Stomach (tissue), 9 donors: ENCODE results near the gene CTAGE4. TPM values are rescaled to one million over a fixed set of nuclear protein-coding genes. Genes with fewer than 3 reads are reported as not detected.
"Not testable (repeated sequence)": the region's sequence is repeated elsewhere in the genome, so short reads cannot be mapped to it uniquely, and the experiment has no call there.

Experiments
- DNase-seq, 2 donors: peaks; one replicate each; pipeline versions ENCODE4 v3.0.0 to v3.0.0-alpha.2; 2013 to 2019
- H3K27ac ChIP-seq, 5 donors: fragments of 200-600 bp in 4 of 5; sonication (generic) in 4 of 5; one replicate each; pipeline ENCODE4 v1.5.1; 2013 to 2019; ENCODE audit warnings: mild to moderate bottlenecking in 1 of 5, moderate library complexity in 1 of 5
- H3K27me3 ChIP-seq, 3 donors: fragments of 200-600 bp; sonication (generic); one replicate each; pipeline ENCODE4 v1.5.1; 2017 to 2019; ENCODE audit warnings: mixed run types in 1 of 3
- H3K36me3 ChIP-seq, 4 donors: fragments of 200-600 bp; sonication (generic); 1 replicate in 3 of 4; 2 replicates in 1 of 4; pipeline ENCODE4 v1.5.1; 2016 to 2019
- H3K4me1 ChIP-seq, 4 donors: fragments of 200-600 bp; sonication (generic); one replicate each; pipeline ENCODE4 v1.5.1; 2016 to 2019
- H3K4me3 ChIP-seq, 4 donors: fragments of 200-600 bp; sonication (generic) in 3 of 4; one replicate each; pipeline ENCODE4 v1.5.1; 2016 to 2019; ENCODE audit warnings: mild to moderate bottlenecking in 1 of 4
- H3K9me3 ChIP-seq, 4 donors: fragments of 200-600 bp; sonication (generic); one replicate each; pipeline ENCODE4 v1.5.1; 2016 to 2019
- WGBS, 5 donors: extraction: QIAGEN DNeasy Blood & Tissue Kit in 3 of 5; methylation state at CpG; one replicate each; pipeline versions ENCODE4 v1.1.5 to v1.1.7; 2013 to 2018; 5-methylcytosine and 5-hydroxymethylcytosine counted together
- intact Hi-C: fragments of 100-400 bp; cut with DNase I; formaldehyde crosslinking; loops from one replicate; pipeline ENCODE4 v1.15.1; 2023; ENCODE audit warnings: low total_unique reads
- polyA plus RNA-seq, 3 donors: library from polyadenylated mRNA; stranded (reverse); fragments of 200-250 nt; gene quantifications; one replicate each; pipeline ENCODE4 v1.2.3, GENCODE V29; 2013
- total RNA-seq, 5 donors: library from RNA; depleted of rRNA; stranded (reverse); fragments of >200 nt; gene quantifications; one replicate each; pipeline versions ENCODE4 v1.1.0 to v1.2.3, GENCODE V29; 2014 to 2016
- TF ChIP-seq, protein P1 (sequence below), 7 experiments: fragments of 450-650 bp in 4 of 7; fragments of 200-600 bp in 3 of 7; sonication (generic) in 3 of 7; IDR thresholded peaks; one replicate each; pipeline ENCODE4 v1.5.1; 2016 to 2019; ENCODE audit warnings: antibody characterized with exemption in 7 of 7, control low read depth in 2 of 7, mild to moderate bottlenecking in 1 of 7
- donor health status: healthy with polysubstance abuse.
- donor health status: Bipolar disorder and iron deficiency.
- donor health status: healthy.

The CTAGE4 gene
- total and polyA plus RNA-seq, 8 donors, result 1.4 to 36.5 (median 8.6) TPM

DNA sequence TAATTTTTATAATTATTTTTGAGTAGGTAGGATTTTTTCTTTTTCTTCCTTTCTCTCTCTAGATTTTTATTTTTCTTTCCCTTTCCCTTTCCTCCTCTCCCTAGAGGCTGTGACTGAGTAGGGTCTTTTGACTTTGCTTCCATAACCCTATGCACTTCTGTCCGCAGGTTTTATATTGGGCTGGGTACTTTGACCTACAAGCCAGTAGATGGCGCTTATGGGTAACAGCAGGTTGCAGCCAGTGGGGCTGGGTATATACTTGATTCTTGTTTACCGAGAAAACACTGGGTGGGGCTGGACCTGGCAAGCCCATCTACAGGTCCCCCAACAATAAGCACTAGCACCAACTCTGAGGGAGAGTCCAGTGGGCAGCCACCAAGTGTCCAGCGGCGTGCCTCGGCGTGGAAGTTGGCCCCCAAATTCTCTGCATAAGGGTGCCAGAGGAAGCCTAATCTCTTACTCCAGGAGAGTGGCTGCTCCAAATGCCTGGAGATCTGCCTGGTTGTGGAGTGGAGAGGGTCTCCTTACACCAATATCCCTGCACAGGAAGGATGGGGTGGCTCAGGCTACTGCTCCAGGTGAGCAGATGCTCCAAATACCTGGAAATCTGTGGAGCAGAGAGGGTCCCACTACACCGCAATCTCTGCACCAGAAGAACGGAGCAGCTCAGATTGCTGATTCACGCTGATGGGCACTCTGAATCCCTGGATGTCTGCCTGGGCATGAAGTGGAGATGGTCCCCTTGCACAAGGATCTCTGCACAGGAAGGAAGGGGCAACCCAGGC lies 4.7 kb upstream of the CTAGE4 start:
- intact Hi-C loops, H3K36me3 ChIP-seq: not testable (repeated sequence)
- DNase-seq, result peak in 1 of 2 donors; percentile 37

DNA sequence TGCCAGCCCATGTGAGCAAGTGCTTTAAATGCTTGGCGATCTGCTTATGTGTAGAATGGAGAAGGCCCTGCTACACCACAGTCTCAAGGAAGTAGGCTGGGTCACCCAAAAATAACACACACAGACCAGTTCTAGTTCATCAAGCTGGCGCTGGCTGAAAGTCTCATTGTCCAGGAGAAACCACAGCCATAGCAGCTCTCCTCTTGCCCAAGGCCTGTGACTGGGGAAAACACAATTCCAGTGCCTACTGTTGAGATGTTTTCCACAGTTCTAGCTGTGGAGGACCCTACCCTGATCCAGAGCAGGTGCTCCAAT lies 4.1 kb upstream of the CTAGE4 start:
- H3K4me1 ChIP-seq, DNase-seq, H3K36me3 ChIP-seq, H3K27ac ChIP-seq, H3K27me3 ChIP-seq, intact Hi-C loops, H3K4me3 ChIP-seq, H3K9me3 ChIP-seq: not testable (repeated sequence)
- 80 to 82% (median 81%) methylated on average over 1 of the region's 2 CpGs; no CpG with 5 or more reads in 2 of the 5 donors for WGBS, 5 donors

More for the DNA sequence above, 4.7 kb upstream of the CTAGE4 start:
- H3K4me1 ChIP-seq, H3K27me3 ChIP-seq, H3K9me3 ChIP-seq, H3K27ac ChIP-seq, H3K4me3 ChIP-seq: not testable (repeated sequence)
- 0 to 53% (median 41%) methylated on average over 2 to 10 of the region's 10 CpGs; no CpG with 5 or more reads in 1 of the 5 donors for WGBS, 5 donors
- TF ChIP-seq, protein P1, sequence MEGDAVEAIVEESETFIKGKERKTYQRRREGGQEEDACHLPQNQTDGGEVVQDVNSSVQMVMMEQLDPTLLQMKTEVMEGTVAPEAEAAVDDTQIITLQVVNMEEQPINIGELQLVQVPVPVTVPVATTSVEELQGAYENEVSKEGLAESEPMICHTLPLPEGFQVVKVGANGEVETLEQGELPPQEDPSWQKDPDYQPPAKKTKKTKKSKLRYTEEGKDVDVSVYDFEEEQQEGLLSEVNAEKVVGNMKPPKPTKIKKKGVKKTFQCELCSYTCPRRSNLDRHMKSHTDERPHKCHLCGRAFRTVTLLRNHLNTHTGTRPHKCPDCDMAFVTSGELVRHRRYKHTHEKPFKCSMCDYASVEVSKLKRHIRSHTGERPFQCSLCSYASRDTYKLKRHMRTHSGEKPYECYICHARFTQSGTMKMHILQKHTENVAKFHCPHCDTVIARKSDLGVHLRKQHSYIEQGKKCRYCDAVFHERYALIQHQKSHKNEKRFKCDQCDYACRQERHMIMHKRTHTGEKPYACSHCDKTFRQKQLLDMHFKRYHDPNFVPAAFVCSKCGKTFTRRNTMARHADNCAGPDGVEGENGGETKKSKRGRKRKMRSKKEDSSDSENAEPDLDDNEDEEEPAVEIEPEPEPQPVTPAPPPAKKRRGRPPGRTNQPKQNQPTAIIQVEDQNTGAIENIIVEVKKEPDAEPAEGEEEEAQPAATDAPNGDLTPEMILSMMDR (IDR thresholded peaks at IDR 0.05), result peak in 4 of 7 experiments; percentile 8 to 42 (median 28)

DNA sequence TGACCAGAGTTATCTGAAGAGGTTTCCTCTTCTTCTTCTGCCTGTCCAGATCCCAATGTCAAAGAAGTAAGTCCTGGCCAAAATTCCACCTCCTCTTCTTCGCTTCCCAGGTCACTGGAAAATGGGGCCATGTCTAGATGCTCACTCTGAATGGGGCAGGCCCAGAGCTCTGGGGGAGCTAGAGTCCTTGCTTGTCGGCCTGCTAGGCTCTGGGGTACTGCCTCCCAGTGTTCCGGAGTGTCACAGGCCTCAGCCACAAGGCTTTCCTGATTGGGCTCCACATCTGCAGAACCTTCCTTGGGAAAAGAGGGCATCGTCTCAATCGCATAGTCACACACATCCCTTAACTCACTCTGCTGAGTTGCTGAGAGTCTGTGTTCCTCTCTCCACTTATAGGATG lies 4.6 kb downstream of the CTAGE4 start:
- H3K36me3 ChIP-seq, H3K4me3 ChIP-seq, DNase-seq, H3K27ac ChIP-seq, H3K4me1 ChIP-seq, H3K27me3 ChIP-seq, intact Hi-C loops, H3K9me3 ChIP-seq: not testable (repeated sequence)
- no CpG with 5 or more reads among the region's 5 CpGs for WGBS, 5 donors

DNA sequence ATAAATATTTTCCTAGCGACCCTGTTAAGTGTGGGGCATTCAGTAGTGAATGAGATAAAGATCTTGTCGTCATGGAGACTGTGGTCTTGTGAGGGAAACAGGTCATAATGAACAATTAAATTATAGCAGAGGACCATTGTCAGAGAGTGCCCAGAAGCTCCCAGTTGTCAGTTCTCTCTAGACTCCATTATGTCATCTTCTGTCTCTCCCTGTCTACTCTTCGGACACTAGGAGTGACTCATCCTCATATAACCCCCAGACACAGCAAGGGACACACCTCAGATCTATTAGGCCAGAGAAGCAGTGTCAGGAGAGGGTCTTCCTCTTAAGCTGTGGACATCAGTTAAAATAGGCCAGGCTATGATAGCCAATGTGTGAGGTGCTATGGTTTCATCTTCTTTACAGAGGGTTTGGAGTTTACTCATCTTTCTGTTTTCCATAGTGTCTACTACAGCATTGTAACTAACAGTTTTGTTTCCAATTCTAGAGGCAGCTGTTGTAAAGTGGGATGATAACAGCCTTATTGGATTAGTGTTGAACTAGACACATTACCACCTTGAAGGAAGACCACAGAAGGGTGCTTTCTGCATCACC lies 5.4 kb downstream of the CTAGE4 start:
- H3K27me3 ChIP-seq, DNase-seq, H3K9me3 ChIP-seq, H3K4me1 ChIP-seq, H3K4me3 ChIP-seq, intact Hi-C loops, H3K27ac ChIP-seq, H3K36me3 ChIP-seq: not testable (repeated sequence)
- no CpG with 5 or more reads among the region's 3 CpGs for WGBS, 5 donors

DNA sequence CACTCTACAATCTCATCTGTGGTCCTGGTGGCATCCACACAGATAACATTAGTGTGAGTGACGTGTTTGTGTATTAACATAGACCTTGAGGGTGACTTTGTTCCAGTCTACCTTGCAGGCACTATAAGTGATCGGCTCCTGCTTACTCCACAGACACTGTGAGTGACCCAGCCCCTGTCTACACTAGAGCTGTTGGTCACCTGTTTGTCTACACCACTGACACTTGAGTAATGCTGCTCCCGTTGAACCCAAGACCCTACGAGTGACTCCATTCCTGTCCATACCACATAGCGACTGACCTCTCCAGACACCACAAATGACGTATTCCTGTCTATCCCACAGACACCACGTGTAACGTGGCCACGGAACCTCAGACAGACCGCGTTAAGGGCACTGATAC lies 10.5 kb downstream of the CTAGE4 start:
- H3K9me3 ChIP-seq, H3K27me3 ChIP-seq, intact Hi-C loops, H3K36me3 ChIP-seq, DNase-seq, H3K4me1 ChIP-seq, H3K27ac ChIP-seq, H3K4me3 ChIP-seq: not testable (repeated sequence)
- WGBS, 5 donors, result no CpG with 5 or more reads among the region's 11 CpGs

DNA sequence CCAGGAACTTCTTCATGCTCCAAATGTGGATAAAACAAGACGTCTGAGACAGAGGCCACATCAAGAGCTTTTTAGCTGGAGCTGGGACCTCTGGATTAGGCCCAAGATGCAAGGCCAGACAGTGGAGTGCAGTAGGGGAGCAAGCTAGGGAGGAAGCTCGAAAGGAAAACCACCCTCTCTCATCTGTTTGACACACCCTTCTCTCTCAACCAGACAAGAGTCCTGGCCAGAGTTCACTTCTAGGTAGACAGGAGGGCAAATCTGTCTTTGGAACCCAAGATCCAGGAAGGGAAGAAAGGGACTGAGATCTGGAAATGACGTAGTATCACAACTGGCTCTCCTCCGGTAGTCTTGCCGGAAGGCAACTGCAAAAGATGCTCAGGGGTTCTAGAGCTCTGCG lies 11.2 kb downstream of the CTAGE4 start:
- WGBS, 5 donors, result no CpG with 5 or more reads among the region's 6 CpGs
- not testable (repeated sequence) for DNase-seq

DNA sequence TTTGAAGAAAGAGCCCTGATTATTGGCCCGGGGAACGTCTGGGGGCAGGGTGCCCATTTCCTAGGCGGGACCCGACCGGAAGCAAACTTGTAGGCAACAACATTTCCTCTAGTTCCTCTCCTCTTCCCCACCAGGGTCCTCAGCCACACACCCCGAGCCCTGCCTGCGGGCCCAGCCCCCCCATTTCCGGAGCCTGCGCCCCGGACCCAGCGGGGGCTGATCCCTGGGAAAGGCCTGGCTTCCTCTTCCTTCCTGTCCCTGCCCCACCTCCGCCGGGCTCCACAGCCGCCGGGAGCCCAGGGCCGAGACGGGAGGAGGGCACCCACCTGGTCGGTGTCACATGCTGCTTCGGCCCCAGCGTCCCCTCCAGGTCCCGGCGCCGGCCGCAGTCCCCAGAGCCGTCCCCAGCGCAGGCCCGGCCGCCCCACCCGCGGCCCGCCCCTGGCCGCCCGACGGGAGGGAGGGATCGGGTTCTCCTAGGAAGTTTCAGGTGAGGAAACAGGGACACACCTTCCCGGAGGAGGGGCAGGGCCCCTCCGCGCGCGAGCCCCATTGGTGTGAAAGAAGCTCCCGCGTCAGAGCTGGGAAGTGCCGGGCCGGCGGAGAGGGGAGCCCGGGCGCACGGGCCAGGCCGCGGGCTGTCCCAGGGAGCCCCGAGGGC lies 12.1 kb downstream of the CTAGE4 start, which contains the start of gene ARHGEF35:
Gene ARHGEF35, minus strand, starts transcription at position 622 of the 661 bp plus-strand sequence. CDS start 7,450 bp downstream, outside the sequence.
- 0% methylated on average over 7 of the region's 51 CpGs; no CpG with 5 or more reads in 4 of the 5 donors for WGBS, 5 donors
- H3K9me3 ChIP-seq, H3K27ac ChIP-seq, DNase-seq, H3K4me1 ChIP-seq, intact Hi-C loops, H3K36me3 ChIP-seq, H3K27me3 ChIP-seq: not testable (repeated sequence)
- H3K4me3 ChIP-seq, result peak within 1 kb of the TSS in 2 of 4 donors; percentile 23 to 27

More for the DNA sequence above, 11.2 kb downstream of the CTAGE4 start:
- H3K9me3 ChIP-seq, H3K4me1 ChIP-seq, H3K36me3 ChIP-seq, H3K27ac ChIP-seq, intact Hi-C loops, H3K4me3 ChIP-seq, H3K27me3 ChIP-seq: not testable (repeated sequence)

DNA sequence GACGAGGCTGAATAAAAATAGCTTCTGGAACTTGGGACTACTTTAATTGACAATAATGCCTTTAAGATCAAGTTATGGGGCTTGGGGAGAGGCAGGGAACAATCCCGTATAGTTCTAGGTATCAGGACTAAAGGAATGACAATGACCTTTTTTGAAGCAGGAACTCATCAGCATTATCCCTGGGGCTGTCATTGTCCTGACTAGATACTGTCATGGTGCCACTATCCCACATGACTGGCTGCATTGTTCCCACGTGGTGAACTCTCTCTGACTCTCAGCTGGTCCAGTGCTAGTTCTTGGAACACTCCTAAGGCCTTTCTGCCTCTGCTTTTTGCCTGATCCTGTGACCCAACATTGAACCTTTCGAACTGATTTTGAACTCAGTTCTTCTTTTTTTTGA lies 15.7 kb downstream of the CTAGE4 start:
- intact Hi-C loops, H3K36me3 ChIP-seq, H3K9me3 ChIP-seq, H3K4me3 ChIP-seq, H3K4me1 ChIP-seq, DNase-seq, H3K27ac ChIP-seq, H3K27me3 ChIP-seq: not testable (repeated sequence)
- WGBS, 5 donors, result 45 to 88% (median 78%) methylated on average over 2 to 3 of the region's 4 CpGs

DNA sequence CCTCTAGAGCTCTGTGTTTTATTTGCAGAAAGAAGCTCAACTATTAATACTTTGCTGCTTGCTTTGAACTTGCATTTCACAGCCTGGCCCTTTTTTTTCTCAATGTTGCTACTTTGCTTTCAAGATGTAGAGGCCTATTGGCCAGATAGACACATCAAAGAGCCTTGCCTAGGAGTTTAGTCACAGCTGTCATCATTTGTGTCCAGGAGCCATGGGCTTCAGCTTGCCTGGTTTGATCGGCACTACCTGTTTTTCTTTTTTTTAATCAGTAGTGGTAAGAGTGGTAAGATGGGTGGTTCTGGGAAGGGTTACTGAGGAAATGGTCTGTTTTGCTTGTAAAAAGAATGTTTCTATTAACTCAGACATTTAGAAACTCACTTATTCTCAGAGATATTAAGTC lies 18.7 kb downstream of the CTAGE4 start:
- no CpG with 5 or more reads among the region's 1 CpG for WGBS, 5 donors
- intact Hi-C loops, DNase-seq, H3K27ac ChIP-seq, H3K27me3 ChIP-seq, H3K9me3 ChIP-seq, H3K36me3 ChIP-seq, H3K4me1 ChIP-seq, H3K4me3 ChIP-seq: not testable (repeated sequence)

DNA sequence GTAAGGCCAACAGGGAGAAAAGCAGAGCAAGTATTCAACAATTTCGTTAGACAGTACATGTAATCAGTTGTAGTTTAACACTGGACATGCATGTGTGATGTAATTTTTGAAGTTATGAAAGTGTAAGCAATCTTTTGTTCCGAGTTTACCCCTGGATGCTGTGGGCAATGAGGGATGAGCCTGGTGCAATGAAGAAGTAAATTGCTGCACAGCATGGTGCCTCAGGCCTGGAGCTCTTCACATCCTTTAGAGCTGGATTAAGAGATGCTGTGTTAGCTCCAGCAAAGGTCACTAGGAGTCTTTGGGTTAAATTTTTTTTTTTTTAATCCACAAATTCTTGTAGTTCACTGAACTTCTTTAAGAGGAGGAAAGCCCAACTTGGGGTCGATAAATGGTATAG lies 19.8 kb downstream of the CTAGE4 start:
- H3K4me1 ChIP-seq, intact Hi-C loops, H3K27ac ChIP-seq, H3K9me3 ChIP-seq, H3K36me3 ChIP-seq, DNase-seq, H3K4me3 ChIP-seq, H3K27me3 ChIP-seq: not testable (repeated sequence)
- no CpG with 5 or more reads among the region's 3 CpGs for WGBS, 5 donors

DNA sequence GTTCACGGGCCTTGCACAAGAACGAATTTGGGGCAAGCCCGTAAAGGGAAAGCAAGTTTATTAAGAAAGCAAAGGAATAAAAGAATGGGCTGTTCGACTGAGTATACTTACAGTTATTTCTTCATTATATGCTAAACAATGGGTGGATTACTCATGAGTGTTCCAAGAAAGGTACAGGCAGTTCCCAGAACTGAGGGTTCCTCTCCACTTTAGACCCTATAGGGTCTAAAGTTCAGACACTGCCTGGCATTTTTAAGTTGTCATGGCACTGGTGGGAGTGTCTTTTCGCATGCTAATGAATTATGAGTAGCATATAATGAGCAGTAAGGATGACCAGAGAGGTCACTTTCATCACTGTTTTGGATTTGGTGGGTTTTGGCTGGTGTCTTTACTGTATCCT lies 22.0 kb downstream of the CTAGE4 start:
- DNase-seq, H3K9me3 ChIP-seq, H3K4me1 ChIP-seq, H3K27me3 ChIP-seq, H3K4me3 ChIP-seq, H3K27ac ChIP-seq, intact Hi-C loops, H3K36me3 ChIP-seq: not testable (repeated sequence)
- no CpG with 5 or more reads among the region's 5 CpGs for WGBS, 5 donors
